HepG2 (cell line): ENCODE measurements around the gene AKR1C2. TPM values are rescaled to one million over a fixed set of nuclear protein-coding genes. Genes with fewer than 3 reads are reported as not detected.

Source experiments
- JDP2 ChIP-seq: sonication (generic); formaldehyde crosslinking; IDR thresholded peaks from 2 replicates; pipeline ENCODE4 v1.8.1; 2022; ENCODE audit warnings: missing genetic modification reagents, borderline replicate concordance
- JUND ChIP-seq: sonication (generic); formaldehyde crosslinking; IDR thresholded peaks from 2 replicates; pipeline ENCODE4 v1.8.0; 2022; ENCODE audit warnings: mild to moderate bottlenecking, missing genetic modification reagents
- KAT8 ChIP-seq: IDR thresholded peaks from 2 replicates; pipeline ENCODE4 v1.6.1; 2016; ENCODE audit warnings: missing genetic modification reagents, missing compliant biosample characterization
- NCOA5 ChIP-seq: sonication (generic); formaldehyde crosslinking; IDR thresholded peaks from 2 replicates; pipeline ENCODE4 v1.4.0; 2020; ENCODE audit warnings: missing genetic modification reagents
- ZNF225 ChIP-seq: sonication (generic); formaldehyde crosslinking; IDR thresholded peaks from 2 replicates; pipeline ENCODE4 v1.4.0; 2020; ENCODE audit warnings: mild to moderate bottlenecking, missing genetic modification reagents
- ZNF547 ChIP-seq: sonication (generic); formaldehyde crosslinking; IDR thresholded peaks from 2 replicates; pipeline ENCODE4 v1.5.1; 2020; ENCODE audit warnings: mild to moderate bottlenecking, missing genetic modification reagents
- ZNF766 ChIP-seq: sonication (generic); formaldehyde crosslinking; IDR thresholded peaks from 2 replicates; pipeline ENCODE4 v1.5.0; 2020; ENCODE audit warnings: missing genetic modification reagents, borderline replicate concordance
- polyA plus RNA-seq, 8 experiments: library from polyadenylated mRNA; depleted of rRNA in 3 of 8; stranded (reverse) in 7 of 8; unstranded in 1 of 8; fragments of >200 nt; fragmentation: Illumina TruSeq in 4 of 8; extraction: Trizol in 4 of 8; gene quantifications; 2 replicates each; pipeline versions ENCODE4 v1.2.1 to v1.2.3, GENCODE V29; 2011 to 2016; ENCODE audit warnings: low read depth in 4 of 8, missing spikeins in 1 of 8, mixed read lengths in 1 of 8; ENCODE audit not compliant: insufficient read depth in 1 of 8
- total RNA-seq, 5 experiments: library from RNA; depleted of rRNA; stranded (reverse); fragments of >200 nt; fragmentation: Illumina TruSeq; extraction: Trizol; gene quantifications; 2 replicates each; pipeline ENCODE4 v1.2.3, GENCODE V29; 2016; ENCODE audit warnings: low read depth in 1 of 5
- TF ChIP-seq, protein P1 (sequence below), 2 experiments: IDR thresholded peaks; 2 replicates each; pipeline ENCODE4 v1.6.1; 2011 to 2012; ENCODE audit warnings: low read length in 2 of 2, borderline replicate concordance in 1 of 2, low read depth in 1 of 2, mild to moderate bottlenecking in 1 of 2, moderate library complexity in 1 of 2
- TF ChIP-seq, protein P2 (sequence below): sonication (generic); formaldehyde crosslinking; IDR thresholded peaks from 2 replicates; pipeline ENCODE4 v1.8.0; 2022; ENCODE audit warnings: mild to moderate bottlenecking, missing genetic modification reagents, borderline replicate concordance
- TF ChIP-seq, protein P3 (sequence below): sonication (generic); formaldehyde crosslinking; IDR thresholded peaks from 2 replicates; pipeline ENCODE4 v1.4.0; 2020; ENCODE audit warnings: missing genetic modification reagents
- TF ChIP-seq, protein P4 (sequence below): sonication (generic); formaldehyde crosslinking; conservative IDR thresholded peaks from 2 replicates; pipeline ENCODE4 v1.4.0; 2020; ENCODE audit warnings: missing genetic modification reagents
- TF ChIP-seq, protein P5 (sequence below): IDR thresholded peaks from 2 replicates; pipeline ENCODE4 v1.6.1; 2016; ENCODE audit warnings: missing genetic modification reagents, missing compliant biosample characterization
- TF ChIP-seq, protein P6 (sequence below): sonication (generic); formaldehyde crosslinking; IDR thresholded peaks from 2 replicates; pipeline ENCODE4 v1.5.1; 2020; ENCODE audit warnings: missing genetic modification reagents, mild to moderate bottlenecking, borderline replicate concordance

AKR1C2 gene
- total and polyA plus RNA-seq, 2 of the 13 experiments (the other 11 are each of a cell fraction or from before 2014, with no cell fraction given): 140 to 900 TPM

DNA sequence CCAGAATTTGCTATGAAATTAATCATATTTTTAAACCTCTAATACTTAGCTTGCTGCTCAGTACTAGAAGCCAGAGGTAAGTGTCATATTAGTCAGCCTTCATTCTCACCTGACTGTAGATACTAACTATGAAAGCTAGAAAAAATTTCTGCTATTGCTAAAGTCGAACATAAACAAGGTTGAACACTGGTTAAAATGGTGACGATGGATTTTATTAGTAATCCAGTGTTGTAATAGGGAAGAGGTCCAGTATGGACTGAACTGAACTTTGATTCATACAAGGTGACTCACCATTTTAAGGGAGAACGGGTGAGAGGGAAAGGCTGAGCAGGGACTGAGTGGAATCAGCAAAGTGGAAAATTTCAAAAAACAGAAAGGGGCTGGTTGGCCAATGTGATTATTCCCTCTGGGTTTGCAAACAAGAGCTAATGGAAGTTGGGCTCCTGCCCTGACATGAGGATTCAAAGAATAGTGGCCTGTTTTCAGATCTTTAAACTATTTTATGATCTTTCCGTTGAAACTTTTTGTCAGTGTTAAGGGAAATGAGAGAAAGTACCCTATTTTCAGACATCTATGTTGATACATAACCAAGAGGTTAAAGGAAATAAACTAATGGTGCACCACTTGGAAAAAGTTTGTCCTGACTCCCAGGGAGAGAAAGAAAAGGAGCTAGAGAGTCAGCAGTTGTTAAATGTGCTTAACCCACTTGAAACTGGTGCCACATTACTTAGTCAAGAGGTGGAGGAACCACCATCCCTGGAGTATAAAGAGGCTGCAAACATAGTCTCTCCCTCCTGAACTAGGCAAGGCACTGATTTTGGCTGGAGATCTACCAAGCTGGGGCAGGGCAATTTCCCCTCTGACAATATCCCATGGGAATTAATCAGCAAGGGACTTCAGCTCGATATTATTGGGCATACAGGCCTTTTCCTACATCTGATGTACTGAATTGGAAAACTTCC, 55.7 kb downstream of the AKR1C2 start (continued):
- TF ChIP-seq, protein P1, sequence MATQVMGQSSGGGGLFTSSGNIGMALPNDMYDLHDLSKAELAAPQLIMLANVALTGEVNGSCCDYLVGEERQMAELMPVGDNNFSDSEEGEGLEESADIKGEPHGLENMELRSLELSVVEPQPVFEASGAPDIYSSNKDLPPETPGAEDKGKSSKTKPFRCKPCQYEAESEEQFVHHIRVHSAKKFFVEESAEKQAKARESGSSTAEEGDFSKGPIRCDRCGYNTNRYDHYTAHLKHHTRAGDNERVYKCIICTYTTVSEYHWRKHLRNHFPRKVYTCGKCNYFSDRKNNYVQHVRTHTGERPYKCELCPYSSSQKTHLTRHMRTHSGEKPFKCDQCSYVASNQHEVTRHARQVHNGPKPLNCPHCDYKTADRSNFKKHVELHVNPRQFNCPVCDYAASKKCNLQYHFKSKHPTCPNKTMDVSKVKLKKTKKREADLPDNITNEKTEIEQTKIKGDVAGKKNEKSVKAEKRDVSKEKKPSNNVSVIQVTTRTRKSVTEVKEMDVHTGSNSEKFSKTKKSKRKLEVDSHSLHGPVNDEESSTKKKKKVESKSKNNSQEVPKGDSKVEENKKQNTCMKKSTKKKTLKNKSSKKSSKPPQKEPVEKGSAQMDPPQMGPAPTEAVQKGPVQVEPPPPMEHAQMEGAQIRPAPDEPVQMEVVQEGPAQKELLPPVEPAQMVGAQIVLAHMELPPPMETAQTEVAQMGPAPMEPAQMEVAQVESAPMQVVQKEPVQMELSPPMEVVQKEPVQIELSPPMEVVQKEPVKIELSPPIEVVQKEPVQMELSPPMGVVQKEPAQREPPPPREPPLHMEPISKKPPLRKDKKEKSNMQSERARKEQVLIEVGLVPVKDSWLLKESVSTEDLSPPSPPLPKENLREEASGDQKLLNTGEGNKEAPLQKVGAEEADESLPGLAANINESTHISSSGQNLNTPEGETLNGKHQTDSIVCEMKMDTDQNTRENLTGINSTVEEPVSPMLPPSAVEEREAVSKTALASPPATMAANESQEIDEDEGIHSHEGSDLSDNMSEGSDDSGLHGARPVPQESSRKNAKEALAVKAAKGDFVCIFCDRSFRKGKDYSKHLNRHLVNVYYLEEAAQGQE (IDR thresholded peaks at IDR 0.05; ENCODE audit: borderline replicate concordance in 1 of 2, low read depth in 1 of 2, low read length in 2 of 2): peak in 1 of 2 experiments; percentile 55; a peak in 2 of 4 replicates
- TF ChIP-seq, protein P2, sequence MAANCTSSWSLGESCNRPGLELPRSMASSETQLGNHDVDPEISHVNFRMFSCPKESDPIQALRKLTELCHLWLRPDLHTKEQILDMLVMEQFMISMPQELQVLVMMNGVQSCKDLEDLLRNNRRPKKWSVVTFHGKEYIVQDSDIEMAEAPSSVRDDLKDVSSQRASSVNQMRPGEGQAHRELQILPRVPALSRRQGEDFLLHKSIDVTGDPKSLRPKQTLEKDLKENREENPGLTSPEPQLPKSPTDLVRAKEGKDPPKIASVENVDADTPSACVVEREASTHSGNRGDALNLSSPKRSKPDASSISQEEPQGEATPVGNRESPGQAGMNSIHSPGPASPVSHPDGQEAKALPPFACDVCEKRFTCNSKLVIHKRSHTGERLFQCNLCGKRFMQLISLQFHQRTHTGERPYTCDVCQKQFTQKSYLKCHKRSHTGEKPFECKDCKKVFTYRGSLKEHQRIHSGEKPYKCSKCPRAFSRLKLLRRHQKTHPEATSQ (CRISPR knock-in tag): no peak
- TF ChIP-seq, protein P3, sequence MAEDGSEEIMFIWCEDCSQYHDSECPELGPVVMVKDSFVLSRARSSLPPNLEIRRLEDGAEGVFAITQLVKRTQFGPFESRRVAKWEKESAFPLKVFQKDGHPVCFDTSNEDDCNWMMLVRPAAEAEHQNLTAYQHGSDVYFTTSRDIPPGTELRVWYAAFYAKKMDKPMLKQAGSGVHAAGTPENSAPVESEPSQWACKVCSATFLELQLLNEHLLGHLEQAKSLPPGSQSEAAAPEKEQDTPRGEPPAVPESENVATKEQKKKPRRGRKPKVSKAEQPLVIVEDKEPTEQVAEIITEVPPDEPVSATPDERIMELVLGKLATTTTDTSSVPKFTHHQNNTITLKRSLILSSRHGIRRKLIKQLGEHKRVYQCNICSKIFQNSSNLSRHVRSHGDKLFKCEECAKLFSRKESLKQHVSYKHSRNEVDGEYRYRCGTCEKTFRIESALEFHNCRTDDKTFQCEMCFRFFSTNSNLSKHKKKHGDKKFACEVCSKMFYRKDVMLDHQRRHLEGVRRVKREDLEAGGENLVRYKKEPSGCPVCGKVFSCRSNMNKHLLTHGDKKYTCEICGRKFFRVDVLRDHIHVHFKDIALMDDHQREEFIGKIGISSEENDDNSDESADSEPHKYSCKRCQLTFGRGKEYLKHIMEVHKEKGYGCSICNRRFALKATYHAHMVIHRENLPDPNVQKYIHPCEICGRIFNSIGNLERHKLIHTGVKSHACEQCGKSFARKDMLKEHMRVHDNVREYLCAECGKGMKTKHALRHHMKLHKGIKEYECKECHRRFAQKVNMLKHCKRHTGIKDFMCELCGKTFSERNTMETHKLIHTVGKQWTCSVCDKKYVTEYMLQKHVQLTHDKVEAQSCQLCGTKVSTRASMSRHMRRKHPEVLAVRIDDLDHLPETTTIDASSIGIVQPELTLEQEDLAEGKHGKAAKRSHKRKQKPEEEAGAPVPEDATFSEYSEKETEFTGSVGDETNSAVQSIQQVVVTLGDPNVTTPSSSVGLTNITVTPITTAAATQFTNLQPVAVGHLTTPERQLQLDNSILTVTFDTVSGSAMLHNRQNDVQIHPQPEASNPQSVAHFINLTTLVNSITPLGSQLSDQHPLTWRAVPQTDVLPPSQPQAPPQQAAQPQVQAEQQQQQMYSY (CRISPR knock-in tag): peak; percentile 57; the same call in 1 of the 2 replicates
- TF ChIP-seq ZNF547 (CRISPR knock-in tag) (no peak), NCOA5 (CRISPR knock-in tag) (no peak), ZNF766 (CRISPR knock-in tag) (no peak), KAT8 (peak; percentile 39; the same call in 1 of the 2 replicates), JDP2 (CRISPR knock-in tag) (no peak), ZNF225 (CRISPR knock-in tag) (no peak), JUND (CRISPR knock-in tag) (peak; percentile 96)
- TF ChIP-seq, protein P4, sequence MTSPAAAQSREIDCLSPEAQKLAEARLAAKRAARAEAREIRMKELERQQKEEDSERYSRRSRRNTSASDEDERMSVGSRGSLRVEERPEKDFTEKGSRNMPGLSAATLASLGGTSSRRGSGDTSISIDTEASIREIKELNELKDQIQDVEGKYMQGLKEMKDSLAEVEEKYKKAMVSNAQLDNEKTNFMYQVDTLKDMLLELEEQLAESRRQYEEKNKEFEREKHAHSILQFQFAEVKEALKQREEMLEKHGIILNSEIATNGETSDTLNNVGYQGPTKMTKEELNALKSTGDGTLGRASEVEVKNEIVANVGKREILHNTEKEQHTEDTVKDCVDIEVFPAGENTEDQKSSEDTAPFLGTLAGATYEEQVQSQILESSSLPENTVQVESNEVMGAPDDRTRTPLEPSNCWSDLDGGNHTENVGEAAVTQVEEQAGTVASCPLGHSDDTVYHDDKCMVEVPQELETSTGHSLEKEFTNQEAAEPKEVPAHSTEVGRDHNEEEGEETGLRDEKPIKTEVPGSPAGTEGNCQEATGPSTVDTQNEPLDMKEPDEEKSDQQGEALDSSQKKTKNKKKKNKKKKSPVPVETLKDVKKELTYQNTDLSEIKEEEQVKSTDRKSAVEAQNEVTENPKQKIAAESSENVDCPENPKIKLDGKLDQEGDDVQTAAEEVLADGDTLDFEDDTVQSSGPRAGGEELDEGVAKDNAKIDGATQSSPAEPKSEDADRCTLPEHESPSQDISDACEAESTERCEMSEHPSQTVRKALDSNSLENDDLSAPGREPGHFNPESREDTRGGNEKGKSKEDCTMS (CRISPR knock-in tag): no peak
- TF ChIP-seq, protein P5, sequence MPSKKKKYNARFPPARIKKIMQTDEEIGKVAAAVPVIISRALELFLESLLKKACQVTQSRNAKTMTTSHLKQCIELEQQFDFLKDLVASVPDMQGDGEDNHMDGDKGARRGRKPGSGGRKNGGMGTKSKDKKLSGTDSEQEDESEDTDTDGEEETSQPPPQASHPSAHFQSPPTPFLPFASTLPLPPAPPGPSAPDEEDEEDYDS: peak; percentile 64
- TF ChIP-seq, protein P6, sequence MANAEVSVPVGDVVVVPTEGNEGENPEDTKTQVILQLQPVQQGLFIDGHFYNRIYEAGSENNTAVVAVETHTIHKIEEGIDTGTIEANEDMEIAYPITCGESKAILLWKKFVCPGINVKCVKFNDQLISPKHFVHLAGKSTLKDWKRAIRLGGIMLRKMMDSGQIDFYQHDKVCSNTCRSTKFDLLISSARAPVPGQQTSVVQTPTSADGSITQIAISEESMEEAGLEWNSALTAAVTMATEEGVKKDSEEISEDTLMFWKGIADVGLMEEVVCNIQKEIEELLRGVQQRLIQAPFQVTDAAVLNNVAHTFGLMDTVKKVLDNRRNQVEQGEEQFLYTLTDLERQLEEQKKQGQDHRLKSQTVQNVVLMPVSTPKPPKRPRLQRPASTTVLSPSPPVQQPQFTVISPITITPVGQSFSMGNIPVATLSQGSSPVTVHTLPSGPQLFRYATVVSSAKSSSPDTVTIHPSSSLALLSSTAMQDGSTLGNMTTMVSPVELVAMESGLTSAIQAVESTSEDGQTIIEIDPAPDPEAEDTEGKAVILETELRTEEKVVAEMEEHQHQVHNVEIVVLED (CRISPR knock-in tag): no peak
